DMS 273 (cell line): Measurements from ENCODE around the gene HOXA10.

Experiments
- DNase-seq: peaks from one replicate; lab custom pipeline; 2025; ENCODE audit not compliant: unreplicated experiment; lab: John Stamatoyannopoulos, UW

HOXA10 gene

GRCh38 chr7:27180431-27181420, 6.6 kb upstream of the HOXA10 start:
- DNase-seq: no peak

- peak; percentile 94 for DNase-seq
Measured at GRCh38 chr7:27179503-27180430, 5.6 kb upstream of the HOXA10 start.

DNA sequence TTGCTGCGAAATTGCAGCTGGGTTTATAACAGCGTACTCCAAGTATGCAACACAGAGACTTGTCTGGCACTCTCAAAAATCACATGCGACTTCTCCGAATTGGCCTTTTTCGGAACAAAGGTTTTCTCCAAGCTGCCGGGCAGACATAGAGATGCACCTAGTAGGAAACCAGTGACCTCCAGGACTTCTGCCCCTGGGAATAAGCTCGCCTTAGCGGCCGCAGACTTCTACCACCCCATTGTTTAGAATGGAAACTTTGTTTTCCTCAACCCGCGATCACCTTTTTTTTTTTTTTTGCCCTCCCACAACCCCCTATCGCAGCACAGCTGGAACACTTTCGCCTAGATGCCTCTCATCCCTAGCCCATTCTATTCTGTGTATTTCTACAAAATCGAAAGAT, 4.9 kb upstream of the HOXA10 start:
- no peak for DNase-seq

GRCh38 chr7:27178366-27178765, 4.2 kb upstream of the HOXA10 start:
- DNase-seq: no peak

- DNase-seq: no peak
Measured at GRCh38 chr7:27177795-27178320, 3.7 kb upstream of the HOXA10 start.

DNA sequence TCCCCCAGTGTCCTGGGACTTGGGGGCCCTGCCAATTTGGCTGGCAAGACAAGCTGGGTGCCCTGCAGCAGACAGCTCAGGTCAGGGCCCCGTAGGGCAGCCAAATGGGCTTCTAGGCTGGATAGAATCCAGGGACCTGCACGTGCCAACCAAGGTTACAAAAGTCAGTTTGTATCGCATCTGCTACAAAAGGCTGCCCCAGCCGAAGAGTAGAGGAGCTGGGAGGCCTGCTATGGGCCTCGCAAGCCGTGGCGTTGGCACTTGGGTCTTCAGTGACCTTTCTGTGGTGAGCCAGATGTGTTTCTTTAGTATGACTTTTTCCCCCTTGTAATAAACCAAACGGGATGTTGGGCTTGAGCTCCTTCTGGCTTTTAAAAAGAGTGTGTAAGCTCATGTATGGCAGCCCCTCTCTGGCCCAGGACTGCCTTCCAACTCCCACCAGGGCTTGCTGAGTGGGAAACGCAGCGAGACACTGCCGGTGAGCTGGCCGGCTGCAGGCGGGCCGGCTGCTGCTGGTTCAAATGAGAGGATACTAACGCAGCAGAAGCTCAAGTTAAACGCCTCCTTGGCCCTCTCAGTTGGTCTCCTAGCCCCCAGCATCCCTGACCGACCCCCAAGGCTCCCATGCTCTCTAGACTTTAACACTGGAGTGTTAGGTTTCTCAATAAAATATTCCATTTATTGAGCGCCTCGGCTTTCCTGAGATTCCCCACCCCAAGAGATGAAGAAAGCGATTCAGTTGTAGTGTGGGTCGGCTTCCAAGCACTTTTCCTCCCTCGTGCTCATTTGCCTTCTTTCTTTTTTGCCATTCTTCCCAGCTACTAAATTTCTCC, 3.1 kb upstream of the HOXA10 start:
- no peak for DNase-seq

- DNase-seq: no peak
Measured at GRCh38 chr7:27176524-27176845, 2.4 kb upstream of the HOXA10 start.

DNA sequence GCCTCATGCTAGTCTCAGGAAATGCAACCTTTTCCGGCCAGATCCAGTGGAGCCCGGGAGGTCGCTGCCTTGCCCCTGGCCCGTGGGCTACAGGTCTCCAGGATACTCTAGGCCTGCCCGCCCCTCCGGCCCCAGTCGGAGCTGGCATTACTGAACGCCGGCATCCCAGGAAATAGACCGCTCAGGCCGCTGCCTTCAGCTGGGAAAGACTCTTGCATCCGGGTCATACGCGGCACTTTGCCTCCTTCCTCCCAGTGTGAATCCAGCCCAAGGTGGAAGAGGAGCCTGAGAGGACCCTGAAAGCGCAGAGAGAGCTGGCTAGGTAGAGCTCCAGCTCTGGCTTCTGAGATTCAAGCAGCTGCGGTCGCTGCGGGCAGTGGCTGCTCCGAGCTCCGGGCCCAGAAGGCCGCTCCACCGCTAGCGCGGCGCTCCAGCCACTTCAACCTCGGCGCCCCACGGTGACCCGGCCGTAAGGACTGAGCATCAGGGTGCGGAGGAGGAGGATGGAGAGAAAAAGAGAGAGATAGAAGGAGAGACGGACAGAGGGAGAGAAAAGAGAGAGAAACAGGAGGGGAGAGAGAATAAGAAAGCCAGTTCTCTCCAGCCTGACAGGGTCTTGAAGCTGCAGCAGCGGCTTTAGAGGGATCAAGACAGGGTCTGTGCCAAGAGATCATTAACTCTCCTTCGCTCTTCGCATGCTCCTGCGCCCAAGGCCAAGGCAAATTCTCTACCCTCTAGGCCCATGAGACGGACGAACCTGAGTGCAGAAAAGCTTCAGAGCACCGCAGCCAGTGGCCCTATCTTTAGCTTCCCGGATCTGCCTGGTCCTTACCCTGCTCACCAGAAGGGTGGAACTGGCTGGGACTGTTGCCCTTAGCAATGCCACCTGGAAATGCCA, 1.8 kb upstream of the HOXA10 start:
- DNase-seq: no peak

DNA sequence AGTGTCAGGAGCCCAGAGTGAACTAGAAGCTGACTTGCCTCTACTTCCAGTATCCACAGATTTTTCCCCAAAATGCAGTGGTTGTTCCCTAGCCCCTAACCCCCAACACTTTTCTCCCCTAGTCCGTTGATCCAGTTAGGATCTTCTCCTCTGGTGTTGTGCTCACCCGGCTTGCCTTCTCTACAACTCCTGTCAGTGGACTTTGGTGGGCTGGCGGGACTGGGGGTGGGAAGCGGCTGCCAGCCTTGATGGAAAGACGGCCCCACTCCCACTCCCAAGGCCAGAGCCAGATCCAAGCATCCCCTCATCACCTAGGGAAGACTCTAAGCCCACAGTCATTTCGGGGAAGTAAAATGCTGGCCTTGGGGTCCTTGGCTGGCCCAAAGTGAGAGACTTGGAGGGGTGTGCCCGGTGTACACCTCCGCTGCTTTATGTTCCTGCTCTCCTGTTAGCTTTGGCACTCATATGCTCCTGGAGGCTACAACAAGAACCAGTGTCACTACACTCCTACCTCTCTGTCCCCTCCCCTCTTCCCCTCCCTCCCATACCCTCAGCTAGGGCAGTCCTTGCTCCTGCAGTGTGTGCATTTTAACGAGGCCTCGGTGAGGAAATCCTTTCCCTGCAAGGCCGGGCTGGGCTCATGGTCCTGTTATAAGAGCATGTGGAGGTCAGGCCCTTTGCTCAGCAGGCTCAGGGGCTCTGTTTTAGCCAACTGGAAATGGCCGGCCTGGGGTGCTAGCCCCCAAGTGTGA, 930 bp upstream of the HOXA10 start:
- no peak for DNase-seq

GRCh38 chr7:27173511-27173955, 587 bp downstream of the HOXA10 start:
- peak; percentile 83 for DNase-seq

- DNase-seq: peak; percentile 83
Measured at GRCh38 chr7:27172823-27173510, 1.2 kb downstream of the HOXA10 start.

DNA sequence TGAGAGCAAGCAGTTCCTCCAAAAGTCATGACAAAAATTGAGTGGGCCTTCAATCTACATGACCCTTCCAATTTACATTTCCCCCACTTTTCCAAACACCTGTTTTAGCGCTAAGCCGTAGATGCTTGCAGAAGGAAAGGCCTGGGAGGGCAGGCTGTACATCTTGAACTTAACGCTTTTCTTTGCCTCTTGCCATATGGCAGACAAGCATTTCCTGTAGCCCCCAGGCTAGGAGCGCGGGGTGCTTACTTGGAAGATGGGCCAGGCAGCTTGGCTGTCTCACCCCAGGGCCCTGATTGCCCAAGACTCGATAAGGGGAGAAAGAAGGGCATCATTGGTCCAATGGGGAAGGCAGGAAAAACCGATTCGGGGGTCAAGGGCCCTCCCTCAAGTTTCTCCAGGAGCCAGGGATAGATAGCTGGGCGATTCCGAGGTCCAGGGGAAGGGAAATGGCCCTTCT, 1.8 kb downstream of the HOXA10 start:
- DNase-seq: peak; percentile 67

DNA sequence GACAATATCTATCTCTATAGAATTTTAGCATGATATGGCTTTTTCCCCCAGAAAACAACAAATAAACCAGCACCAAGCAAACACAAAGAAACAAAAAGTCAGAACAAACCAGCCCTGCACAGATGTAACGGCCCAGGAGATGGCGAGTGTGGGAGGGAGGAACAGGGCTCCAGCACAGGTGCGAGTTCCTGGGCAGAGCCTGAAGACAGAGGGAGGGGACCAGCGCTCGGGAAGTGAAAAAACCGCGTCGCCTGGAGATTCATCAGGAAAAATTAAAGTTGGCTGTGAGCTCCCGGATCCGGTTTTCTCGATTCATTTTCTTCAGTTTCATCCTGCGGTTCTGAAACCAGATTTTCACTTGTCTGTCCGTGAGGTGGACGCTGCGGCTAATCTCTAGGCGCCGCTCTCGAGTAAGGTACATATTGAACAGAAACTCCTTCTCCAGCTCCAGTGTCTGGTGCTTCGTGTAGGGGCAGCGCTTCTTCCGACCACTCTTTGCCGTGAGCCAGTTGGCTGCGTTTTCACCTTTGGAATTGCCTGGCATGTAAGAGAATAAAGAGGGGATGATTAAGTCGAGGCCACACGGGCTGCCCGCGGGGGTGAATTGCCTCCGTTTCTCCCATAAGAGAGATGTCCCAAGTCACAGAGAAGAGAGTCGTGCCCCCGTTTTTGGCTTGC, 2.3 kb downstream of the HOXA10 start:
- DNase-seq: peak; percentile 72

- peak; percentile 64 for DNase-seq
Measured at GRCh38 chr7:27171325-27171636, 2.8 kb downstream of the HOXA10 start.

DNA sequence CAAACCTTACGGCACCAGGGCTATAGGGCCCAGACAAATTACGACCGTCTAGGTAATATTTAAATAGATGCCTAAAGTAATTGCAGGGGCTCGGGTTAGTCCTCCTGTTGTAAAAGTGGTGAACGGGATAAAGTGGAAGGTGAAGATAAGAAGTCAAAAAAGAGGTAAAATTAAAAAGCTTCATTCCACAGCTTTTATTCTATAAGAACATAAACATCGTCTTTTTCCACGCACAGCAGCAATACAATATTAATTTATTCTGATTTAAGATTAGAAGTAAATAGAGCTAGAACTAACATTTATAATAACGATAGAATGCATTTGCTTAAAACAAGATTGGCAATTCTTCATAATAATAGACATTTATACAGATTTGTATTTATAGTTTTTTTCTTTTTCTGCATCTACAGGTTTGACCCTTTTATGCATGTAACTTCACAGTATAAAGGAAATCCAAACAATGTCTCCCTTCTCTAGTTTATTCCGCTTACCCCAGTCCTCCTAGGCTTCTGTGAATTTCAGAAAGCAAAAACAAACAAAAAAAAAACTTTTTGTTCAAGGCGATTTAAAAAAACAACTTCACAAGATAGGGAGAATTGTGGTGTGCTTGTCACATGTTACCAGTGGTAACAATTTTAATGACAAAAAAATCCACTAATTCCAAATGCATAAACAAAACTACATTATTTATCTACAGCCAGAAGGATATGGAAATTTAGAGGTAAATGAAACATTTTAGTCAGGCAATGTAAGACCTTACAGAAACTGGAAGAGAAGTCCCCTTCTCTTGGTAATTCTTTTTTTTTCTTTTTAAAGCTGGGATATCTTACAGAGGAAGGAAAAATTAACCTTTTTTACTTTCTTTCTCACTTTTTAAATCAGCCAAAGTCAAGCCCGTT, 3.4 kb downstream of the HOXA10 start:
- DNase-seq: no peak

- peak; percentile 94 for DNase-seq
Measured at GRCh38 chr7:27169658-27170425, 4.3 kb downstream of the HOXA10 start.
